Measurements from ENCODE around the gene HAPLN2. TPM values are rescaled to one million over a fixed set of nuclear protein-coding genes. Genes with fewer than 3 reads are reported as not detected.

HAPLN2 gene
- total and polyA plus RNA-seq, 2 of the 4 experiments (the other 2 are of a cell fraction): not detected

DNA sequence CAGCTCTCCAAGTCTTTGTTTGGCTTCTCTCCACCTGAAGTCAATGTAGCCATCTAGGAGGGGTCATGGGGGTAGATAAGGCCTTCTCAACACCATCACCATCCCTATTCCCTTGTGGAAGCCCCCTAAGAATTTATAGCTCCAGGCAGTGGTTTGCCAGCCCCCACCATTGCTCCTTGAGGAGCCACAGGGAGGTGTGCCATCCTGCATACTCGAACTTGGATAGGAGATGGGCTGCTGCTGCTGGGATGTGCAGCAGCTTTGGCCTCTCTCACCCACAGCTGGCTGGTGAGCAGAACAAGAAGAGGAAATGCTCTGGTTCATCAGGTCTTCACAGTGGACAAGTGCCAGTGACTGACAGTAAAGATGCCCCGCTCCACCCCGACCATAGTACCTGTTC is 22.8 kb upstream of the HAPLN2 start:
- Histone ChIP-seq H3K18ac (ENCODE audit: low read depth, low read length) (no peak overlapping the region), H2BK5ac (ENCODE audit: low read depth, low read length, poor library complexity, severe bottlenecking) (no peak overlapping the region), H3K4ac (ENCODE audit: low read depth, low read length) (no peak overlapping the region), H3K9ac (ENCODE audit: low read depth, low read length) (no peak overlapping the region), H3K9me3 (ENCODE audit: control insufficient read depth, insufficient read depth, low read length) (no peaks in the 10 kb centered on the region), H2AK5ac (ENCODE audit: low read depth, low read length) (no peak overlapping the region), H3K4me3 (ENCODE audit: insufficient read depth, low read depth, low read length) (no peak overlapping the region), H3K9me1 (ENCODE audit: insufficient read depth, low read length) (peaks cover 12% of the 10 kb centered on the region), H2AK9ac (replicated peaks; ENCODE audit: low read depth, low read length, poor library complexity) (no peak overlapping the region), H4K5ac (ENCODE audit: low read depth, low read length) (no peak overlapping the region), H3K56ac (ENCODE audit: extremely low read depth, insufficient read depth, low read length) (no peak overlapping the region), H3K23ac (ENCODE audit: low read depth, low read length) (no peak overlapping the region), H3K4me1 (ENCODE audit: control insufficient read depth, insufficient read depth, low read length) (peaks cover 6% of the 10 kb centered on the region; the same call in 1 of the 2 replicates), H2AFZ (replicated peaks; ENCODE audit: low read length, poor library complexity) (no peak overlapping the region), H3K79me1 (ENCODE audit: low read depth in 1 of 2, low read length in 2 of 2) (peaks cover 27 to 63% of the 10 kb centered on the region in 2 experiments), H2BK20ac (ENCODE audit: low read depth, low read length) (no peak overlapping the region), H3K36me3 (ENCODE audit: control insufficient read depth, insufficient read depth, low read length) (peaks cover 33% of the 10 kb centered on the region), H3K27ac (ENCODE audit: insufficient read depth, low read length) (no peak overlapping the region), H3K27me3 (ENCODE audit: control insufficient read depth, insufficient read depth, low read length) (no peaks in the 10 kb centered on the region), H3K14ac (replicated peaks; ENCODE audit: low read depth, low read length) (no peak overlapping the region), H4K8ac (ENCODE audit: low read depth in 2 of 2, low read length in 2 of 2) (no peak overlapping the region), H2BK15ac (ENCODE audit: low read depth, low read length) (no peak overlapping the region), H3K4me2 (ENCODE audit: low read depth, low read length) (no peak overlapping the region), H4K91ac (ENCODE audit: insufficient read depth, low read depth, low read length) (no peak overlapping the region), H2BK120ac (ENCODE audit: low read depth, low read length) (no peak overlapping the region), H4K20me1 (ENCODE audit: insufficient read depth, low read length) (no peaks in the 10 kb centered on the region)
- ChIA-PET POLR2A (ENCODE audit: unreplicated experiment) (no interaction called here), CTCF (no interaction called here)
- DNase-seq (no peak), ATAC-seq (ENCODE audit: low read depth) (no peak)
- WGBS, 2 experiments (ENCODE audit: extremely low coverage in 2 of 2, insufficient read length in 1 of 2): no CpG with 5 or more reads among the region's 3 CpGs
- in situ Hi-C loops (cut with MboI; ENCODE audit: low sequenced_read_pairs): no loop called here
- intact Hi-C loops (cut with micrococcal nuclease): no loop called here
- dilution Hi-C loops (cut with HindIII; ENCODE audit: low sequenced_read_pairs, unreplicated experiment): no loop called here
- BruUV-seq (replicated peaks): no TSS peak
- TF ChIP-seq RFX5 (IDR thresholded peaks at IDR 0.05; ENCODE audit: low read depth, low read length) (no peak), CHD1 (IDR thresholded peaks at IDR 0.05; ENCODE audit: low read depth, low read length) (no peak), MXI1 (IDR thresholded peaks at IDR 0.05; ENCODE audit: borderline replicate concordance, low read depth, low read length) (no peak), NFE2L2 (IDR thresholded peaks at IDR 0.05; ENCODE audit: low read depth, low read length) (no peak), CTCF (conservative IDR thresholded peaks at IDR 0.05; ENCODE audit: low read depth, low read length) (no peak), SMC3 (IDR thresholded peaks at IDR 0.05; ENCODE audit: low read depth, low read length) (no peak), POLR2A (IDR thresholded peaks at IDR 0.05; ENCODE audit: low read depth, low read length) (no peak), CEBPB (IDR thresholded peaks at IDR 0.05; ENCODE audit: low read depth, low read length) (no peak), FOS (IDR thresholded peaks at IDR 0.05; ENCODE audit: low read depth, low read length) (no peak), MAZ (IDR thresholded peaks at IDR 0.05; ENCODE audit: borderline replicate concordance, low read depth, low read length) (no peak), MAFK (IDR thresholded peaks at IDR 0.05; ENCODE audit: low read depth, low read length) (no peak), BHLHE40 (IDR thresholded peaks at IDR 0.05; ENCODE audit: low read depth, low read length) (no peak), RAD21 (IDR thresholded peaks at IDR 0.05; ENCODE audit: low read length) (no peak), ELK1 (IDR thresholded peaks at IDR 0.05; ENCODE audit: borderline replicate concordance, low read depth, low read length) (no peak), USF2 (IDR thresholded peaks at IDR 0.05; ENCODE audit: low read depth, low read length) (no peak)

Data from IMR-90 (cell line).